GM21717 (cell line): Measurements from ENCODE around the gene PNLIPRP3.

Experiments used
- ATAC-seq: cut with Tn5 transposase; IDR thresholded peaks from one replicate; pipeline ENCODE4 v1.9.1; 2021; ENCODE audit warnings: mild to moderate bottlenecking, moderate library complexity; ENCODE audit not compliant: unreplicated experiment

The PNLIPRP3 gene

GRCh38 chr10:116450861-116451260 lies 23.2 kb downstream of the PNLIPRP3 start:
- no peak for ATAC-seq

GRCh38 chr10:116451711-116452337 lies 24.2 kb downstream of the PNLIPRP3 start:
- no peak for ATAC-seq

GRCh38 chr10:116452338-116452720 lies 24.7 kb downstream of the PNLIPRP3 start:
- no peak for ATAC-seq

GRCh38 chr10:116457488-116457887 lies 29.8 kb downstream of the PNLIPRP3 start:
- no peak for ATAC-seq

GRCh38 chr10:116460219-116460618 lies 32.6 kb downstream of the PNLIPRP3 start:
- no peak for ATAC-seq

GRCh38 chr10:116461680-116462079 lies 34.0 kb downstream of the PNLIPRP3 start:
- ATAC-seq = no peak

- no peak for ATAC-seq
Observed at GRCh38 chr10:116464257-116464656, 36.6 kb downstream of the PNLIPRP3 start.

GRCh38 chr10:116465546-116465945 lies 37.9 kb downstream of the PNLIPRP3 start:
- ATAC-seq = no peak

- no peak for ATAC-seq
Observed at GRCh38 chr10:116466715-116467422, 39.2 kb downstream of the PNLIPRP3 start.

- no peak for ATAC-seq
Observed at GRCh38 chr10:116469437-116469836, 41.8 kb downstream of the PNLIPRP3 start.

GRCh38 chr10:116470071-116470470 lies 42.4 kb downstream of the PNLIPRP3 start:
- no peak for ATAC-seq

GRCh38 chr10:116470768-116471415 lies 43.2 kb downstream of the PNLIPRP3 start:
- ATAC-seq = no peak

- no peak for ATAC-seq
Observed at GRCh38 chr10:116472891-116473290, 45.2 kb downstream of the PNLIPRP3 start.

- ATAC-seq = no peak
Observed at GRCh38 chr10:116475866-116476265, 48.2 kb downstream of the PNLIPRP3 start.

GRCh38 chr10:116476461-116476860 lies 48.8 kb downstream of the PNLIPRP3 start:
- no peak for ATAC-seq

- no peak for ATAC-seq
Observed at GRCh38 chr10:116477986-116478664, 50.5 kb downstream of the PNLIPRP3 start.

GRCh38 chr10:116486770-116487448 lies 59.3 kb downstream of the PNLIPRP3 start:
- ATAC-seq = no peak

- ATAC-seq = no peak
Observed at GRCh38 chr10:116487522-116488430, 60.1 kb downstream of the PNLIPRP3 start.

GRCh38 chr10:116489460-116489859 lies 61.8 kb downstream of the PNLIPRP3 start:
- ATAC-seq = no peak
